Mammary epithelial cell (primary cell): Measurements from ENCODE around the gene ITGA2.

ENCODE experiments used
- EZH2 ChIP-seq: IDR thresholded peaks from 2 replicates; pipeline ENCODE4 v1.6.1; 2012; ENCODE audit warnings: low read length, inconsistent platforms, borderline replicate concordance
- TF ChIP-seq, protein P1 (sequence below), 2 donors: IDR thresholded peaks in 1 of 2; conservative IDR thresholded peaks in 1 of 2; 2 replicates each; pipeline ENCODE4 v1.5.1; 2011 to 2012; ENCODE audit warnings: inconsistent platforms in 2 of 2, low read length in 2 of 2, mild to moderate bottlenecking in 2 of 2, control low read depth in 1 of 2, low read depth in 1 of 2; ENCODE audit not compliant: insufficient read depth in 1 of 2; ENCODE audit errors: extremely low read depth in 1 of 2

DNA sequence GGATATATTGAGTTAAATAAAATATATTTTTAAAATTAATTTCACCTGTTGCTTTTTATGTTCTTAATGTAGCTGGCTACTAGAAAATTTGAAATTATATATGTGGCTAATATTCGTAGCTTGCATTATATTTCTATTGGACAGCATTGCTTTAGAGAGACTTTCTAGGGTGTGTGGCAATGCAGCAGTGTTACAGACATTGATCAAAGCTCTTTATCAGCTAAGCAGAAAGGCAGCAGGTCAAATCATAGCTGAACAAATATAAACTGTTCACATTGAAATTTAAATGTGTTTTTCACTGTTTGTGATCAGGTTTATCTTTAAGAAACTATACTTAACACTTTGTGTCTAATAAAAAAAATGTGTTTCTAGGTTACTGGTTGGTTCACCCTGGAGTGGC lies 52.6 kb downstream of the ITGA2 start:
- TF ChIP-seq, protein P1, sequence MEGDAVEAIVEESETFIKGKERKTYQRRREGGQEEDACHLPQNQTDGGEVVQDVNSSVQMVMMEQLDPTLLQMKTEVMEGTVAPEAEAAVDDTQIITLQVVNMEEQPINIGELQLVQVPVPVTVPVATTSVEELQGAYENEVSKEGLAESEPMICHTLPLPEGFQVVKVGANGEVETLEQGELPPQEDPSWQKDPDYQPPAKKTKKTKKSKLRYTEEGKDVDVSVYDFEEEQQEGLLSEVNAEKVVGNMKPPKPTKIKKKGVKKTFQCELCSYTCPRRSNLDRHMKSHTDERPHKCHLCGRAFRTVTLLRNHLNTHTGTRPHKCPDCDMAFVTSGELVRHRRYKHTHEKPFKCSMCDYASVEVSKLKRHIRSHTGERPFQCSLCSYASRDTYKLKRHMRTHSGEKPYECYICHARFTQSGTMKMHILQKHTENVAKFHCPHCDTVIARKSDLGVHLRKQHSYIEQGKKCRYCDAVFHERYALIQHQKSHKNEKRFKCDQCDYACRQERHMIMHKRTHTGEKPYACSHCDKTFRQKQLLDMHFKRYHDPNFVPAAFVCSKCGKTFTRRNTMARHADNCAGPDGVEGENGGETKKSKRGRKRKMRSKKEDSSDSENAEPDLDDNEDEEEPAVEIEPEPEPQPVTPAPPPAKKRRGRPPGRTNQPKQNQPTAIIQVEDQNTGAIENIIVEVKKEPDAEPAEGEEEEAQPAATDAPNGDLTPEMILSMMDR (conservative IDR thresholded peaks at IDR 0.05 in 1 of 2, IDR thresholded peaks at IDR 0.05 in 1 of 2; ENCODE audit: extremely low read depth in 1 of 2, insufficient read depth in 1 of 2, low read depth in 1 of 2, low read length in 2 of 2): no peak
- TF ChIP-seq EZH2: no peak
